Caco-2 (cell line): ENCODE measurements around the gene S1PR3. TPM values are rescaled to one million over a fixed set of nuclear protein-coding genes. Genes with fewer than 3 reads are reported as not detected.

Experiments used
- BruUV-seq: library from RNA; stranded (reverse); fragments of 400-500 nt; replicated peaks from 2 replicates; lab custom pipeline; 2021; lab: Mats Ljungman, UMichigan
- CTCF ChIA-PET: fragments of 300-600 bp; sonication (Branson Sonifier 250); formaldehyde crosslinking; loops from one replicate; lab custom pipeline; 2022; ENCODE audit warnings: antibody characterized with exemption; lab: Charles Lee
- POLR2A ChIA-PET: fragments of 300-600 bp; sonication (Branson Sonifier 250); formaldehyde crosslinking; loops from one replicate; lab custom pipeline; 2022; ENCODE audit warnings: antibody characterized with exemption; lab: Charles Lee
- DNase-seq, 2 experiments: peaks; one replicate each; pipeline versions ENCODE4 v3.0.0 to v3.0.0-alpha.2; 2020 to 2022
- H3K27me3 ChIP-seq: replicated peaks from 2 replicates; pipeline ENCODE4 v1.6.0; 2011; ENCODE audit warnings: low read length; ENCODE audit not compliant: control insufficient read depth, insufficient read depth
- H3K36me3 ChIP-seq: 2 replicates; pipeline ENCODE4 v1.5.1; 2011; ENCODE audit warnings: low read length; ENCODE audit not compliant: control insufficient read depth, insufficient read depth
- H3K4me1 ChIP-seq: fragments of 250-450 bp; sonication (Bioruptor Pico); 2 replicates; pipeline ENCODE4 v1.5.1; 2020; ENCODE audit warnings: mild to moderate bottlenecking
- H3K4me3 ChIP-seq: 2 replicates; pipeline ENCODE4 v1.5.1; 2011; ENCODE audit warnings: low read depth, mild to moderate bottlenecking, control low read depth, low read length
- H3K9me3 ChIP-seq: fragments of 250-450 bp; sonication (Bioruptor Pico); 2 replicates; pipeline ENCODE4 v1.5.1; 2020; ENCODE audit warnings: mild to moderate bottlenecking, moderate library complexity
- H3K27ac Mint-ChIP-seq: one replicate; pipeline ENCODE4 v1.8.0; 2022; ENCODE audit warnings: mixed read lengths; ENCODE audit not compliant: unreplicated experiment
- H3K27me3 Mint-ChIP-seq: one replicate; pipeline ENCODE4 v1.8.0; 2022; ENCODE audit warnings: mixed read lengths; ENCODE audit not compliant: insufficient read depth, unreplicated experiment
- H3K36me3 Mint-ChIP-seq: one replicate; pipeline ENCODE4 v1.8.0; 2022; ENCODE audit warnings: mild to moderate bottlenecking, mixed read lengths; ENCODE audit not compliant: insufficient read depth, unreplicated experiment
- H3K4me1 Mint-ChIP-seq: one replicate; pipeline ENCODE4 v1.8.0; 2022; ENCODE audit warnings: low read depth, mixed read lengths; ENCODE audit not compliant: unreplicated experiment
- H3K4me3 Mint-ChIP-seq: one replicate; pipeline ENCODE4 v1.8.0; 2022; ENCODE audit warnings: mild to moderate bottlenecking, moderate library complexity, mixed read lengths; ENCODE audit not compliant: unreplicated experiment
- H3K9me3 Mint-ChIP-seq: one replicate; pipeline ENCODE4 v1.8.0; 2022; ENCODE audit warnings: mixed read lengths; ENCODE audit not compliant: unreplicated experiment
- intact Hi-C: fragments of 100-400 bp; cut with micrococcal nuclease; formaldehyde crosslinking; loops from one replicate; pipeline ENCODE4 v1.10.0; 2022; ENCODE audit not compliant: unreplicated experiment
- total RNA-seq: library from RNA; stranded (reverse); gene quantifications from 2 replicates; pipeline ENCODE4 v1.2.3, GENCODE V29; 2022
- TF ChIP-seq, protein P1 (sequence below), 2 experiments: fragments of 200-600 bp in 1 of 2; IDR thresholded peaks; 1 replicate in 1 of 2; 2 replicates in 1 of 2; pipeline versions ENCODE4 v1.5.1 to v1.8.0; 2011 to 2022; ENCODE audit warnings: antibody characterized with exemption in 1 of 2, control low read depth in 1 of 2, inconsistent platforms in 1 of 2, low read depth in 1 of 2, low read length in 1 of 2, mild to moderate bottlenecking in 1 of 2, moderate library complexity in 1 of 2; ENCODE audit not compliant: insufficient read depth in 1 of 2, severe bottlenecking in 1 of 2, unreplicated experiment in 1 of 2

S1PR3 gene
- total RNA-seq, 1 experiment from 2014 or later, result 1.00 TPM

DNA sequence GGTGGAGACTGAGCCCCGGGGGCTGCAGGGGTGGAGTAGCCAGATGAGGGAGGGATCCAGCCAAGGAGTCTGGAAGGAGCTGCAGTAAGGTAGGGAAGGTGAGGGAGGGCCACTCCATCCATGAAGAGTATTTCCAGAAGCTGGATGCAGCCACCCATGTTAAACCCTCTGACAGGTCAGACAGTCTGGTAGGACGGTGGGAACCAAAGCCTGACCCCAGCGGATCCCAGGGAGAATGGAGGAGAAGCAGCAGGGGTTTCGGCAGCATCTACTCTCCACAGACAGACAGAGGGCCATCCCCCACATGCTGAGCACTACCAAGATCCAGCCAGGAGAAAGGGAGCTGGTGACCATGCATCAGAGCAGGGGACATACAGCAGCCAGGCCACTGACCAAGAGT, 22.5 kb upstream of the S1PR3 start:
- ChIA-PET CTCF (no interaction called here), POLR2A (no interaction called here)
- intact Hi-C loops, result no loop called here
- no peaks in the 10 kb centered on the region for H3K4me1 Mint-ChIP-seq
- H3K9me3 Mint-ChIP-seq, result no peaks in the 10 kb centered on the region
- BruUV-seq, result no TSS peak
- no peaks in the 10 kb centered on the region for H3K27me3 Mint-ChIP-seq
- no peaks in the 10 kb centered on the region for H3K9me3 ChIP-seq
- no peak for DNase-seq
- no peaks in the 10 kb centered on the region for H3K36me3 Mint-ChIP-seq
- H3K36me3 ChIP-seq, result no peaks in the 10 kb centered on the region
- no peak overlapping the region for H3K4me3 Mint-ChIP-seq
- TF ChIP-seq, protein P1, sequence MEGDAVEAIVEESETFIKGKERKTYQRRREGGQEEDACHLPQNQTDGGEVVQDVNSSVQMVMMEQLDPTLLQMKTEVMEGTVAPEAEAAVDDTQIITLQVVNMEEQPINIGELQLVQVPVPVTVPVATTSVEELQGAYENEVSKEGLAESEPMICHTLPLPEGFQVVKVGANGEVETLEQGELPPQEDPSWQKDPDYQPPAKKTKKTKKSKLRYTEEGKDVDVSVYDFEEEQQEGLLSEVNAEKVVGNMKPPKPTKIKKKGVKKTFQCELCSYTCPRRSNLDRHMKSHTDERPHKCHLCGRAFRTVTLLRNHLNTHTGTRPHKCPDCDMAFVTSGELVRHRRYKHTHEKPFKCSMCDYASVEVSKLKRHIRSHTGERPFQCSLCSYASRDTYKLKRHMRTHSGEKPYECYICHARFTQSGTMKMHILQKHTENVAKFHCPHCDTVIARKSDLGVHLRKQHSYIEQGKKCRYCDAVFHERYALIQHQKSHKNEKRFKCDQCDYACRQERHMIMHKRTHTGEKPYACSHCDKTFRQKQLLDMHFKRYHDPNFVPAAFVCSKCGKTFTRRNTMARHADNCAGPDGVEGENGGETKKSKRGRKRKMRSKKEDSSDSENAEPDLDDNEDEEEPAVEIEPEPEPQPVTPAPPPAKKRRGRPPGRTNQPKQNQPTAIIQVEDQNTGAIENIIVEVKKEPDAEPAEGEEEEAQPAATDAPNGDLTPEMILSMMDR (IDR thresholded peaks at IDR 0.05; ENCODE audit: insufficient read depth in 1 of 2, low read depth in 1 of 2, low read length in 1 of 2, severe bottlenecking in 1 of 2, unreplicated experiment in 1 of 2), result no peak
- no peak overlapping the region for H3K4me3 ChIP-seq
- H3K27me3 ChIP-seq, result no peaks in the 10 kb centered on the region; the same call in 1 of the 2 replicates
- no peaks in the 10 kb centered on the region for H3K4me1 ChIP-seq
- H3K27ac Mint-ChIP-seq, result no peak overlapping the region

DNA sequence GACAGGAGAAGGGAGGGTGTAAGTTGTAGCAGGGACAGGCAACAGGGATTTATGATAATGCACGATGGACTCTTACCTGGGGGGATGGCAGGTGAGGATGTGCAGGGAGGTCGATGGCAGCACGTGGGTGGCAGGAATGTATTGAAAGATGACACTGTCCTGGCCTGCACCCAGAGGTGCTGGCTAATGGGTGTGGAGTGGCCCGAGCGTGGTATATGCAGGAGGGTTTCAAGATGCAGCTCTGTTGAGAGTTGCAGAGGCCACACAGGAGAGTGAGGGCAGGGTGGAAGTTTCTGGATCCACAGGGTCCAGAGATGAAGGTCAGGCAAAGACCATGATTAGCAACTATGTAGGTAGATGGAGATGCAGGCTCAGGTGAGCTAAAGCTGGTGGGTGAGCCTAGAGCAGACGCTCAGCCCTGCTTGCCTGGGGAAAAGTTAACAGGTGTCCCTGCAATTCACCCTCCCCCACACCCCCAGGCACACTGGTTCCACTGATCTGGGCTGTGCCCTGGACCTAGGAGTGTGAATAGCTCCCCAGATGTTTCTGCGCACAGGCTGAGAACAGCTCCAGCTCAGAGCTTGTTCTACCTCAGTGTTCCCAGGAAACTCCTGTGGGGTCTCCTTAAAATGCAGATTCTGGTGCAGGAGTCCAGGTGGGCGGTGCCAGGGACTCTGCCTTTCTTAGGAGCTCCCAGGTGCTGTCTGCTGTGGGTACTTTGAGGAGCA, 21.5 kb upstream of the S1PR3 start:
- DNase-seq, result no peak
- CTCF ChIA-PET, result no interaction called here

DNA sequence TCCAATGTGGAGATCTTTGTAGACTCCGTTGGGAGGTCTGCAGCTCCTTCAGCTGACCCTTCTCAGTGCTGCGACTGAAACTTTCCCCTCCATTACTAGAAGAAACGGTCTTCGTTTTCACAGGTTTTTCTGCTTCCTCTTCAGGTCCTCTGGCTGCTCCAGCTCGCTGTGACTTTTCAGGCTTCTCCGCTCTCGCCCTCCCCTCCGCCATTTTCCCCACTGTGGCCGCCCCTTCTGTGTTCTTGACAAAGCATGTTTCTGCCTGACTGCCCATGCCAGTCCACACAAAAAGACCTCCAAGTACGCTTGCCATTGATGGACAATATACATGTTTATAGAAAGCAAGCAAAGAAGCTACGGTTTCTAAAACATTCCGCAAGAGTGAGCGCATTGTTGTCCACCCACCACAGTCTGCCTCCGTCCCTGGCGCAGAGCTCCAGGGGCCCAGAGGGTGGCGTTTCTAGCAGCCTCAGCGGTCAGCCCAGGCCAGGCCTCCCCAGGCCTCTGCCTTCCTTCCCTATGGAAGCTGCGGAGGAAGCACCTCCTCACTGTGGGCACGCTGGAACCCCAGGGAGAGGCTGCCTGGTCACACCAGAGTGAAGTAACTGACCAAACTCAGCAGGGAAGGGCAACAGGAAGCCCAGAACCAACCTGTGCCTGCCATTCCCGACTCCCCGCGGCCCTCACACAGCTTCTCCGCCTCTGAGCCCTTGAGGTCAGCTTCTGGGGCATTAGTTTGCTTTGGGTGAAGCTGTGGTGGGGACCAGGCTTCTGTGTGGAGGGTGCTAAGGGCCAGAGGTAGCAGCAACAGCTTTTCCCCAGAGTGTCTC, 19.9 kb upstream of the S1PR3 start:
- H3K27ac Mint-ChIP-seq, result no peak overlapping the region
- intact Hi-C loops, result no loop called here
- Histone ChIP-seq H3K36me3 (no peaks in the 10 kb centered on the region), H3K9me3 (no peaks in the 10 kb centered on the region), H3K4me1 (no peaks in the 10 kb centered on the region), H3K27me3 (no peaks in the 10 kb centered on the region; the same call in 1 of the 2 replicates), H3K4me3 (no peak overlapping the region)
- ChIA-PET POLR2A (no interaction called here), CTCF (no interaction called here)
- DNase-seq, result no peak
- no peak overlapping the region for H3K4me3 Mint-ChIP-seq
- no peaks in the 10 kb centered on the region for H3K27me3 Mint-ChIP-seq
- BruUV-seq, result no TSS peak
- no peaks in the 10 kb centered on the region for H3K36me3 Mint-ChIP-seq
- TF ChIP-seq, protein P1 (IDR thresholded peaks at IDR 0.05; ENCODE audit: insufficient read depth in 1 of 2, low read depth in 1 of 2, low read length in 1 of 2, severe bottlenecking in 1 of 2, unreplicated experiment in 1 of 2), result no peak
- H3K4me1 Mint-ChIP-seq, result no peaks in the 10 kb centered on the region
- no peaks in the 10 kb centered on the region for H3K9me3 Mint-ChIP-seq

More for the DNA sequence above, 21.5 kb upstream of the S1PR3 start:
- Mint-ChIP-seq H3K27me3 (no peaks in the 10 kb centered on the region), H3K9me3 (no peaks in the 10 kb centered on the region), H3K36me3 (no peaks in the 10 kb centered on the region), H3K4me1 (no peaks in the 10 kb centered on the region), H3K27ac (no peak overlapping the region), H3K4me3 (no peak overlapping the region)
- Histone ChIP-seq H3K4me3 (no peak overlapping the region), H3K27me3 (no peaks in the 10 kb centered on the region; the same call in 1 of the 2 replicates), H3K36me3 (no peaks in the 10 kb centered on the region), H3K4me1 (no peaks in the 10 kb centered on the region), H3K9me3 (no peaks in the 10 kb centered on the region)
- BruUV-seq, result no TSS peak
- TF ChIP-seq, protein P1 (IDR thresholded peaks at IDR 0.05; ENCODE audit: insufficient read depth in 1 of 2, low read depth in 1 of 2, low read length in 1 of 2, severe bottlenecking in 1 of 2, unreplicated experiment in 1 of 2), result no peak
- intact Hi-C loops, result no loop called here
- POLR2A ChIA-PET, result no interaction called here
